RWPE2 (cell line): Measurements from ENCODE around the gene TM4SF1.

ENCODE experiments used
- ATAC-seq: fragments of 200-7000 bp; cut with Tn5 transposase; 3 replicates; pipeline ENCODE4 v1.9.1; 2021; ENCODE audit warnings: low read depth
- DNase-seq: peaks from one replicate; pipeline ENCODE4 v3.0.0-alpha.2; 2020; ENCODE audit warnings: low spot score
- H3K27ac ChIP-seq: fragments of 450-650 bp; 2 replicates; pipeline ENCODE4 v1.5.1; 2017; ENCODE audit warnings: mild to moderate bottlenecking; ENCODE audit not compliant: poor library complexity, severe bottlenecking
- H3K27me3 ChIP-seq: fragments of 250-450 bp; sonication (Bioruptor Pico); 2 replicates; pipeline ENCODE4 v1.5.1; 2021; ENCODE audit warnings: mild to moderate bottlenecking, moderate library complexity; ENCODE audit not compliant: insufficient read depth, poor library complexity, severe bottlenecking
- H3K36me3 ChIP-seq: fragments of 250-450 bp; sonication (Bioruptor Pico); 2 replicates; pipeline ENCODE4 v1.5.1; 2020; ENCODE audit warnings: low read depth, mild to moderate bottlenecking, moderate library complexity
- H3K4me1 ChIP-seq: fragments of 250-450 bp; sonication (Bioruptor Pico); 2 replicates; pipeline ENCODE4 v1.5.1; 2021; ENCODE audit warnings: mild to moderate bottlenecking, moderate library complexity; ENCODE audit not compliant: insufficient read depth, poor library complexity, severe bottlenecking
- H3K4me3 ChIP-seq: fragments of 250-450 bp; sonication (Bioruptor Pico); 2 replicates; pipeline ENCODE4 v1.5.1; 2021; ENCODE audit warnings: mild to moderate bottlenecking, moderate library complexity; ENCODE audit not compliant: severe bottlenecking
- H3K9me3 ChIP-seq: fragments of 250-450 bp; sonication (Bioruptor Pico); 2 replicates; pipeline ENCODE4 v1.5.1; 2021; ENCODE audit warnings: mild to moderate bottlenecking, moderate library complexity; ENCODE audit not compliant: severe bottlenecking
- CTCF ChIP-seq: fragments of 450-650 bp; IDR thresholded peaks from one replicate; pipeline ENCODE4 v1.5.1; 2017; ENCODE audit warnings: mild to moderate bottlenecking, moderate library complexity; ENCODE audit not compliant: poor library complexity, severe bottlenecking

TM4SF1 gene

GRCh38 chr3:149390772-149391212, 13.3 kb upstream of the TM4SF1 start:
- ATAC-seq, result peak; percentile 62
- no peaks in the 10 kb centered on the region for H3K9me3 ChIP-seq
- peak; percentile 66 for DNase-seq
- H3K27me3 ChIP-seq, result no peaks in the 10 kb centered on the region
- no peak overlapping the region for H3K4me3 ChIP-seq
- no peak for TF ChIP-seq CTCF
- no peaks in the 10 kb centered on the region for H3K36me3 ChIP-seq
- H3K4me1 ChIP-seq, result peaks cover 55% of the 10 kb centered on the region
- H3K27ac ChIP-seq, result peak overlapping the region; percentile 29

GRCh38 chr3:149390294-149390693, 12.8 kb upstream of the TM4SF1 start:
- H3K27me3 ChIP-seq, result no peaks in the 10 kb centered on the region
- peaks cover 55% of the 10 kb centered on the region for H3K4me1 ChIP-seq
- no peak for ATAC-seq
- no peak overlapping the region for H3K4me3 ChIP-seq
- DNase-seq, result no peak
- H3K27ac ChIP-seq, result peak overlapping the region; percentile 29
- H3K36me3 ChIP-seq, result no peaks in the 10 kb centered on the region
- H3K9me3 ChIP-seq, result no peaks in the 10 kb centered on the region
- no peak for TF ChIP-seq CTCF

GRCh38 chr3:149388531-149389417, 11.3 kb upstream of the TM4SF1 start:
- H3K4me3 ChIP-seq, result no peak overlapping the region
- no peaks in the 10 kb centered on the region for H3K9me3 ChIP-seq
- peaks cover 42% of the 10 kb centered on the region for H3K4me1 ChIP-seq
- peak overlapping the region; percentile 89 for H3K27ac ChIP-seq
- ATAC-seq, result no peak
- no peaks in the 10 kb centered on the region for H3K27me3 ChIP-seq
- no peak for TF ChIP-seq CTCF
- no peak for DNase-seq
- H3K36me3 ChIP-seq, result no peaks in the 10 kb centered on the region

- Histone ChIP-seq H3K4me1 (peaks cover 39% of the 10 kb centered on the region), H3K4me3 (no peak overlapping the region), H3K27me3 (no peaks in the 10 kb centered on the region), H3K27ac (peak overlapping the region; percentile 89), H3K36me3 (no peaks in the 10 kb centered on the region), H3K9me3 (no peaks in the 10 kb centered on the region)
- ATAC-seq, result peak; percentile 28; the same call in 1 of the 3 replicates
- DNase-seq, result no peak
- TF ChIP-seq CTCF, result no peak
Observed at GRCh38 chr3:149388001-149388440, 10.6 kb upstream of the TM4SF1 start.

- no peak overlapping the region for H3K4me3 ChIP-seq
- H3K9me3 ChIP-seq, result no peaks in the 10 kb centered on the region
- H3K27ac ChIP-seq, result peak overlapping the region; percentile 89
- no peak for TF ChIP-seq CTCF
- ATAC-seq (no peak), DNase-seq (no peak)
- H3K36me3 ChIP-seq, result no peaks in the 10 kb centered on the region
- H3K27me3 ChIP-seq, result no peaks in the 10 kb centered on the region
- H3K4me1 ChIP-seq, result peaks cover 50% of the 10 kb centered on the region
Observed at GRCh38 chr3:149386299-149386606, 8.8 kb upstream of the TM4SF1 start.
